Measurements from ENCODE around the gene CFAP157.

CFAP157 gene

DNA sequence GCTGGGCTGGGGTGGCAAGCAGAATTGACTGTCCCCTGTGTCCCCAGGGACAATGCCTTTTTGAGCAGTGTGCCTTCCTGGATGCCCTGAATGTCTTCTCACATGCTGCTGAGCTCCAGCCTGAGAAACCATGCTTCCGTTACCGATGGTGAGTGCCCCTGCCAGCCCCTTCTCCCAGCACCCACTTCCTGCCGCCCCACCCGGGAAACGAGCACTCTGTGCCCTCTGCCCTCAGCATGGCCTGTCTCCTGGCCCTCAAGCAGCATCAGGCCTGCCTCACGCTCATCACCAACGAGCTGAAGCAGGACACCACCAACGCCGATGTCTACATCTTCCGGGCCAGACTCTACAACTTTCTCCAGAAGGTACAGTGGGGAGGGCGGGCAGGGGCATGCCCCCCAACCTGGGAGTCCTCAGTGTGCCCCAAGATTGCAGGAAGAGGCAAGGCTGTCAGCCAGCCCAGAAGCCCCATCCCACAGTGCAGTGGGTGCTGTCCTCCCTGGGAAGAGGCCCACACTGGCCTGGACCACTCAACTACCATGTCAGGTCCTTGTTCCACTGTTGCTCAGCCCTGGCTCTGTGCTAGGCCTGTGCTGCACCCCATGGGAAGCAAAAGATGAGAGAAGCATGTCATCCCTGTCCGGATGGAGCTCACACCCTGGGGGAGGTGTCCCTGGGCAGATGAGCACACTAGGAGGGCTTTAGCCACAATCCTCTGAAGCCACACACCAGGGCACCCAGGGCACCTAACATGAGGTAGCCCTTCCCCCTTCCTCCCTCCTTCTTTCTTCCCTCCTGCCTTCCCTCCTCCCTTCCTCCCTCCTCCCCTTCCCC lies 13.5 kb downstream of the CFAP157 start:
- no peak overlapping the region for H3K27ac ChIP-seq
- TF ChIP-seq, protein P1, sequence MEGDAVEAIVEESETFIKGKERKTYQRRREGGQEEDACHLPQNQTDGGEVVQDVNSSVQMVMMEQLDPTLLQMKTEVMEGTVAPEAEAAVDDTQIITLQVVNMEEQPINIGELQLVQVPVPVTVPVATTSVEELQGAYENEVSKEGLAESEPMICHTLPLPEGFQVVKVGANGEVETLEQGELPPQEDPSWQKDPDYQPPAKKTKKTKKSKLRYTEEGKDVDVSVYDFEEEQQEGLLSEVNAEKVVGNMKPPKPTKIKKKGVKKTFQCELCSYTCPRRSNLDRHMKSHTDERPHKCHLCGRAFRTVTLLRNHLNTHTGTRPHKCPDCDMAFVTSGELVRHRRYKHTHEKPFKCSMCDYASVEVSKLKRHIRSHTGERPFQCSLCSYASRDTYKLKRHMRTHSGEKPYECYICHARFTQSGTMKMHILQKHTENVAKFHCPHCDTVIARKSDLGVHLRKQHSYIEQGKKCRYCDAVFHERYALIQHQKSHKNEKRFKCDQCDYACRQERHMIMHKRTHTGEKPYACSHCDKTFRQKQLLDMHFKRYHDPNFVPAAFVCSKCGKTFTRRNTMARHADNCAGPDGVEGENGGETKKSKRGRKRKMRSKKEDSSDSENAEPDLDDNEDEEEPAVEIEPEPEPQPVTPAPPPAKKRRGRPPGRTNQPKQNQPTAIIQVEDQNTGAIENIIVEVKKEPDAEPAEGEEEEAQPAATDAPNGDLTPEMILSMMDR (conservative IDR thresholded peaks at IDR 0.05) = no peak

GRCh38 chr9:127720865-127721227 lies 14.1 kb downstream of the CFAP157 start:
- H3K27ac ChIP-seq = no peak overlapping the region
- TF ChIP-seq, protein P1 (conservative IDR thresholded peaks at IDR 0.05) = no peak

DNA sequence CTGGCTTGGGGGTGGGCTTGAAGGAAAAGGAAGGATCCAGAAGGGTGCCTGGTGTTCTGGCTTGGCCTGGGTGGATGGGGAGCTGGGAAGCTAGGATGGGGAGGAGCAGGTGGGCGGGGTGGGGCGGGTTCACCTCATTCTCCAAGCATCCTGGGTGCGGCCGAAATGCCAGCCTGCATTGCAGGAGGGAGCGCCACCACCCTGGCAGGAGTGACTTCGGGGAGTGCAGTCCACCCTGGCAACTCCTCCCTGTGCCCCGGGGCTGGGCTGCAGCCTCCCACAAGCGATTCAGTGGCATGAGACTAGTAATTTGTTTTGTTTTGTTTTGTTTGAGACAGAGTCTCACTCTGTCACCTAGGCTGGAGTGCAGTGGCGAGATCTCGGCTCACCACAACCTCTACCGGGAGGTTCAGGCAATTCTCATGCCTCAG lies 14.6 kb downstream of the CFAP157 start:
- TF ChIP-seq, protein P1 (conservative IDR thresholded peaks at IDR 0.05) = no peak
- no peak overlapping the region for H3K27ac ChIP-seq

- no peak overlapping the region for H3K27ac ChIP-seq
- TF ChIP-seq, protein P1 (conservative IDR thresholded peaks at IDR 0.05) = no peak
These were observed 15.4 kb downstream of the CFAP157 start for GRCh38 chr9:127722055-127722745.

- H3K27ac ChIP-seq = no peak overlapping the region
- TF ChIP-seq, protein P1 (conservative IDR thresholded peaks at IDR 0.05) = no peak
These were observed 16.2 kb downstream of the CFAP157 start for GRCh38 chr9:127723013-127723412.

DNA sequence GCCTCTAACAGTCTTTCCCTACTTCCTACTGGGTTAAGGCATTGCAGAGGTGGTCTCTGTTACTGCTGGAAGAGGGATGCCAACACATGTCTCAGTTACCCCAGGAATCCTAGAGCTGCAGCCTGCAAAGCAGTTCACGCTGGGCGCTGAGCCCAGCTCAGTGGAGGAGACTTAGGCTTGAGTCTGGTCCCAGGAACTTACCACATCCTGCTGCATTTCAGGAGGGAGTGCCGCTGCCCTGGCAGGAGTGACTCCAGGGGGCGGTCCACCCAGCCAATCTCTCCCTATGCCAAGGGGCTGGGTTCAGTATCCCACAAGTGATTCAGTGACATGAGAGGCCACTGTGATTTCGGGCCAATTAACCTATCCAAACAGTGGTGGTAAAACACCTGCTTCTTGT lies 16.7 kb downstream of the CFAP157 start:
- TF ChIP-seq, protein P1 (conservative IDR thresholded peaks at IDR 0.05) = no peak

DNA sequence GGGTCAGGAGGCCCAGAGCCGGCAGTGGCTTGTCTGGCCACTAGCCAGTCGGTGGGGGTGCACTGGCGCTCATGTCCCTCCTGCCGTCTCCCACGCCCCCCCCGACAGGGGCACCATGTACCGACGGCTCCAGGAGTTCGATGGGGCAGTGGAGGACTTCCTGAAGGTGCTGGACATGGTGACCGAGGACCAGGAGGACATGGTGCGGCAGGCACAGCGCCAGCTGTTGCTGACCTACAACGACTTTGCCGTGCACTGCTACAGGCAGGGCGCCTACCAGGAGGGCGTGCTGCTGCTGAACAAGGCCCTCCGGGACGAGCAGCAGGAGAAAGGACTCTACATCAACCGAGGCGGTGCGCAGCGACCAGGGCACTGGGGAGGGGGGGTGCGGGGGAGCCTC lies 17.2 kb downstream of the CFAP157 start:
- no peak overlapping the region for H3K27ac ChIP-seq
- TF ChIP-seq, protein P1 (conservative IDR thresholded peaks at IDR 0.05) = no peak

More for the DNA sequence above, 16.7 kb downstream of the CFAP157 start:
- no peak overlapping the region for H3K27ac ChIP-seq

Data from VCaP (cell line).